ENCODE data around the gene RNU2-63P.
A peak's percentile ranks its signal among the peaks of the same experiment; 100 is the strongest.
"Not testable (repeated sequence)": the region's sequence is repeated elsewhere in the genome, so short reads cannot be mapped to it uniquely, and the experiment has no call there.

Gene RNU2-63P

DNA sequence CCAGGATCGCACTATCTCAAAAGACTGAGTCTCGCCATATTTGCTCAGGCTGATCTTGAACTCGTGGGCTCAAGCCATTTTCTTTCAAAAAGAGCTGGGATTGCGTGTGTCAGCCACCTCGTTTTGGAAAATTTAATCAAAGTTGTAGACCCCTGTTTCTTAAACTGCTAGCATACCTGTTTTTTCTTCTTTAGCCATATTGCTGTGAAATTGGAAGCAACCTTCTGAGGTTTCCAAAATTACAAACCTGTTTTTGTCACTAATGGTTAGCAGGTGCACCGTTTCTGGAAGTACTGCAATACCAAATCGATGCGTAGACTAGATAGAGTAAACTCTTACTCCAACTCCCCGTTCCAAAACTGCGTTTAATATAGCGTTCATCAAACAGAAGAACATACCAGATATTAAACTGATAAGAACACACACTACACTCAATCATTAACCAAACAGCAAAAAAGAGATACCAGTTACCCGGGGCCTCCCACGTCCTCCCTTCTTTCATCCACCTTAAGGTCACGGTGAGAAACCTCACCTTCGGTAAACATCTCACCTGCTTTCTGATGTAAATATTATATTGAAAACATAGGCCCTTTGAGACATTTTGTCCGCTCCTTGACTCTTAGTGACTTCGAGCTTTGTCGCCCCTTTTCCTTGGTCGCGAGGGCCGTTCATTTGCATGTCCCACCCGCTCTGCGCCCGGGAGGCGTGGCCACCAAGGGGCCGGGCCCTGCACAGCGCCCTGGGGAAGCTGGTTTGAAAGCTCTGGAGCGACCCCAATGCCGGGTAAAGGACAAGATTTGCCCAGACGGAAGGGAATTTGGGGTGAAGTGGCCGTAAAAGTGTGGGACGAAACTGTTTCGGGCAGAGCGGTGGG is at the start of gene RNU2-63P:
RNU2-63P (minus strand) TSS at position 462 of the 874 bp plus-strand sequence.
- DNase-seq: peak; percentile 64

GRCh38 chr2:88061295-88061694 is 44.9 kb upstream of the RNU2-63P start:
- no peak for DNase-seq

DNA sequence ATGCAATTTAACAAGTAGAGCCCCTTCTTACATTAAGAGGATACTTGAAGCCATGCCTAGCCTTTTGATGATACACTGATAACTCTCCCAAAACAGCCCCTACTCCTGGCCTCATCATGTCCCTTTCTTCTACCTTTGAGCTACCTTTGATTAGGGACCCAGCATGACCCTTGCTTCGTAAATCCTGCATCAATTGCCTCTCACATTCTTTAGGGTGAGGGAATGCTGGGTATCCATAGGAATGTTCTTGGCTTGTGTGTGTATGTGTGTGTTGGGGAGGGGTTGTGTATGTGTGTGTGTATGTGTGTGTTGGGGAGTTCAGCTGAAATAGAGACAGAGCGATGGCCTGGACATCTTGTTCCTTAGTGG is 44.5 kb upstream of the RNU2-63P start:
- no peak for DNase-seq

GRCh38 chr2:88059979-88060906 is 43.9 kb upstream of the RNU2-63P start:
- no peak for DNase-seq

DNA sequence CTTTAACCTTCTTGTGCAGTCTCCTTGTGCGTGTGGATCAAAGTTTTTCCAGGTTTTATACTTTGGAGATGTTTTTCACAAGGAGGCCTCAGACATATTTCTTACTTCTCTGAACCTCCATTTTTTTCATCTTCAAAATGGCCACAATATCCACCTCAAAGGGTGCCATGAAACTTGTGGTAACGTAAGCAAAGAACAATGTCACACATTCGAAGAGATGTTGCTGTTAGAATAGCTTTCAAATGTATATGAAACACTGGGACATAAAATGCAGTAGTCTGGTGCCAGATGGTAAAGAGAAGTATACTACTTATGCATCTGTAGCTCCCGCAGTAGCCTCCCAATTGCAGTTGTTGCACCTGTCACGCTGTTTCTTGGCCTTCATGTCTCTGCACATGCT is 41.8 kb upstream of the RNU2-63P start:
- DNase-seq: no peak

DNA sequence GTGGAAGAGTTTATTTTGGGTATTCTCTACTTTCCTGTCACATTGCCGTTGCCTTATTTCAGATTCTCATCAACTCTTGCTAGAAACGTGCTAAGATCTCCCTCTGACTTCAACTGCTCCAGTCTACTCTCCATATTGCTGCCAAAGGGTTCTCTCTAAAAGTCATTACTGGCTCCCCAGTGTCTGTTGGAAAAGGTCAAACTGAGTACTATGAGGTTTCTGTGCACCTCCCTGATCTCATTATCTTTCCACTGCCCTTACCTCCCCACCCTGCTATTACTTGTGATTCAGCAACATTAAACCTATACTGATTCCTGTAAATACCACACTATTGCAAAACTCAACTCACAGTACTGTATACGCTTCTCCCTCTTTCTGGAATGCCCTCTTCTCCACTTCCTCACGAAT is 41.1 kb upstream of the RNU2-63P start:
- no peak for DNase-seq

DNA sequence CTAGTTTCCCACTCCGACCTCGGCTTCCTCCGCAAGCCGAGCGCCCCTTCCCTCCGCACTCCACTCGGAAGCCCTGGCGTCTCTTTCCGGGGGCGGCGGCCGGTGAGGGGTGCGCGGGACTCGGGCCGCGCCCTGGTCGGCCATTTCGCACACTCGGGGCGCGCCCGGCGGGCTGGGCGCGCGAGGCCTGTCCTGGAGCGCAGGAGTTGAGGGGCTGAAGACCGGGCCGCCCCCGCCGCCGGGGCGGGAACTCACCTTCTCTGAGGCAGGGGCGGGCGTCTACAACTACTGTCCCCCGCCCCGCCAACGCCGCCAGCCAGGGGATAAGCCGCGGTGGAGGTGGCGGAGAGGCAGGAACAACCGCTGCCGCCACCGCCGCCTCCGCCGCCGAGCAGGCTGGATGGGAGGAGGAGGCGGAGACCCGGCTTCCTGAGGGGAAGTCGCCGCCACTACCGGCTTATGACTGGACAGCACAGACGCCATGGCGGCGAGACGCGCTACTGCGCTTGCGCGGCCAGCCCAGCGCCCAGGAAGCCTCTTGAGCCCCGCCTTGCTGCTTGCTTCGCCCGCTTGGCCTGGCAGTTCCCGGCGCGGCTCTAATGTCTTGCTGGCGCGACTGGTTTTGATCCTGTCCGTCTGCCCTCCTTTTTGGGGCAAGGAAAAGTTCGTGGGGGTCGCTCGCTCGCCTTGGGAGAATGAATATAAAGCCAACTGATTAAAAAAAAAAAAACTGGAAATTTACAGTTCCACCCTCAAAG is 39.2 kb upstream of the RNU2-63P start, which contains the start of gene KRCC1:
KRCC1 (minus strand) TSS at position 413 of the 758 bp plus-strand sequence. CDS start 27,220 bp downstream, outside the sequence.
- peak; percentile 52 for DNase-seq

- DNase-seq: no peak
Measured at GRCh38 chr2:88054782-88055370, 38.5 kb upstream of the RNU2-63P start.

- DNase-seq: no peak
Measured at GRCh38 chr2:88053934-88054781, 37.8 kb upstream of the RNU2-63P start.

DNA sequence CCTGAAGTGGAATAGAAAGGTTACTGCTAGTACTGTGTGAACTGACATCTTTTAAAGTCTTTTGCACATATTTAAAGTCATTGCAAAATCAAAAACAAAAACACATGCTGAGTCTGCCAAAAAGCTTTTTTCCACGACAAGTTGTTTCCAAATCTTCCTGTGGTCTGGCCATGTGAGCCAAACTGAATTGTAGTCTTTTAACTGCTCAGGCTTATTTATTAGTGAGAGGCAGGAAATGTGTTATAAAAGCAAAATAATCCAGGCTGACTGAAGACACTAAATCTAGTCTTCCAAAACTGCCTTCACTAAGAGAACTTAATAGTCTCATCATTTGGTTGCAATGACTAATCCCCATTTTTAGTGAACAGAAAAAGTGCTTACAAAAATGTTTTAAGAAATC is 36.9 kb upstream of the RNU2-63P start:
- no peak for DNase-seq

DNA sequence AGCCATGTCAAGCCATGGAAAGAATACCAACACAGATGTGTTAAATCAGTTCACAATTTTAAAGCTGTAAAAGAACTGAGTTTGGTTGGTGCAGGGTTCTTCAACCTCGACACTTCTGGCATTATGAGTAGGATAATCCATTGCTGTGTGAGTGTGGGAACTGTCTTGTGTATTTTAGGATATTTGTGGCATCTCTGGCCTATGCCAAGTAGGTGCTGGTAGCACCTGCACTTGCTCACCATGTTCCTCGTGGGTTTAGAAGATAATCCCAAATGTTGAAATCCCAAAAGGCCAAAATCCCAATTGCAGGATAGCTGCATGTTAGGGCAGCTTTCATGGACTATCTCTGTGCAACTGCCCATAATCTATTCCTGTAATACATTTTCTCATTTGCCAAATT is 35.4 kb upstream of the RNU2-63P start:
- no peak for DNase-seq

- DNase-seq: no peak
Measured at GRCh38 chr2:88049622-88050021, 33.3 kb upstream of the RNU2-63P start.

DNA sequence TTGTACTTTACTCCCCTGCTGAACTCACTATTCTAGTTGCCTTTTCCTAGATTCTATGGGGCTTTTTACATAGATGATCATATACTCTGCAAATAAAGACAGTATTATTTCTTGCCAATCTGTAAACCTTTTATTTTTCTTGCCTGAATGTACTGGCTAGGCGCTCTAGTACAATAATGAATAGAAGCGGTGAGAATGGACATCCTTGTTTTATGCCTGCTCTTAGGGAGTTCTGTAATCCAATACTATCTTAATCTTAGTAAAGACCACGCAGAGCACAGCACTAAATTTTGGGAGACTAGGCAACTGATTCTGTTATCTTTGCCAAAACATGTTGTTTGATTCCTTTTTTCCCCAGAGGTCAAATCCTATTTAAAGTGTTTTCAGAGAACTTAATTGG is 32.2 kb upstream of the RNU2-63P start:
- DNase-seq: no peak

GRCh38 chr2:88045561-88045960 is 29.2 kb upstream of the RNU2-63P start:
- not testable (repeated sequence) for DNase-seq

DNA sequence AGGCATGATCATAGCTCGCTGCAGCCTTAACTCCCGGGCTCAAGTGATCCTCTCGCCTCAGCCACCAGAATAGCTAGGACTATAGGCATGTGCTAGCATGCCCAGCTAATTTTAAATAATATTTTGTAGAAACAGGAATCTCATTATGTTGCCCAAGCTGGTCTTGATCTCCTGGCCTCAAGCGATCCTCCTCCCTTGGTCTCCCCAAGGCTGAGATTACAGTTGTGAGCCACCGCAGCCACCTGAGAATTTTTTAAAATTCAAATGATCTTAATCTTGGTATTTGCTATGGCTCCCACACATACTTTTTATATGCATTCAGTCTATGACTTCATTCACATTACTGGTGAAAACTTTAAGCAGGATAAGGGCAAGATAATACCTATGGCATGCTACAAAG is 26.1 kb upstream of the RNU2-63P start:
- no peak for DNase-seq

DNA sequence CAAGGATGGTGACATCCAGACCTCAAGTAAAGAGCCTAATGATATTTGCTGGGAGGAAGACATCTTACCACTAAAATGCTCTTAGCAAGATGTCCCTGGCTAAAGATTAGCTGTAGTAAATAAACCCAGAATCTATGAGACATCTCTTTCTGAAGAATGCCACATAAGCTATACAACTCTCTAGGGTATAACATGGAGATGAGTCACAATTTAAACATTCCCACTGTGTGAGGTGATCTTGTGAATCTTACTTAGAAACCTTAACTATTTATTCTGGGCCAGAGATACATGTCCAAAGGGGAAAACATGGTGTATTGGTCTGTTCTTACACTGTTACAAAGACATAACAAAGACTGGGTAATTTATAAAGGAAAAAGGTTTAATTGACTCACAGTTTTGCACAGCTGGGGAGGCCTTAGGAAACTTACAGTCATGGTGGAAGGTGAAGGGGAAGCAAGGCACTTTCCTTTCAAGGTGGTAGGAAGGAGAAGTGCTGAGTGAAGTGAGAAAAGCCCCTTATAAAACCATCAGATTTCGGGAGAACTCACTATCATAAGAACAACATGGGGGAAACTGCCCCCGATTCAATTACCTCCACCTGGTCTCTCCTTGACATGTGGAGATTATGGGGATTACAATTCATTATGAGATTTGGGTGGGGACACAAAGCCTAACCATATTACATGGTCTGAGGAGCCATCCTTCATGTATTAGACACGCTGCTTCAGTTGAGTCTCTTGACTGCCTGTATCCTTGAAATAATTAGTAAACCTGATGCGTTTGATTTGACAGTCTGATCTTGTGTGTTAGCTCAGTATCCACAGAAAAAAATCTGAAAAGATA is 22.1 kb upstream of the RNU2-63P start:
- no peak for DNase-seq

DNA sequence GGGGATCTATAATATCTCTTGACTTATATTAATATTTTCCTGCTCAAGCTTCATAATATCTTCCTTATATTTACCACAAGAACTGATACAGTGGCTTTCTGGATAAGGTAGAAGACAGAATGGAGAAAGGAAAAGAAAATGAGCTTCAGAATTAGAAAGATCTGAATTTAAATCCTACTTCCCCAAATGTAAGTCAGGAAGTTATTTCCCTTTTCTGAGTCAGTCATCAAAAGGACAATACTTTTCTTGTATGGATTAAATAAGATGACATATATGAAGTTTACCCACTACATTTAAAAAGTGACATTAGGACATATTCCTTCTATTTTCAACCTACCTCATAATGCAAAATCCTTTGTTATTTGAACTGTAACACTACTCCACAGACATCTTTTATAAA is 20.3 kb upstream of the RNU2-63P start:
- DNase-seq: no peak

DNA sequence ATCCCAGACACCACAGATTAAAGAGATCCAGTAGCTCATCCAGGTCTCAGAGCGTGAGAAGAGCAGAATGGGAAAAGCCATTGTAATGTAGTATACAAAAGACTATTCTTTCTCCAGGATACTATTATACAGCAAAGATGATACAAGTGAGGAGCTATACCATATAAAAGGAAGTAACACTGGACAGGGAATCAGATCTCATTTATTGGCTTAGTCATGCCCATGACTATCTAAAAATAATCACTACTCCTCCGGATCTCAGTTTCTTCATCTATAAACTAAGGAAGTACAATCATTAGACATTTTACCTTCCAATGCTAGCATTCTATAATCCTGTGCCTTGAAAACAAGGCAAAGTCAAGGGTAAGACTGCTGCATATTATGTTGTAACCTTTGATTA is 19.8 kb upstream of the RNU2-63P start:
- no peak for DNase-seq

DNA sequence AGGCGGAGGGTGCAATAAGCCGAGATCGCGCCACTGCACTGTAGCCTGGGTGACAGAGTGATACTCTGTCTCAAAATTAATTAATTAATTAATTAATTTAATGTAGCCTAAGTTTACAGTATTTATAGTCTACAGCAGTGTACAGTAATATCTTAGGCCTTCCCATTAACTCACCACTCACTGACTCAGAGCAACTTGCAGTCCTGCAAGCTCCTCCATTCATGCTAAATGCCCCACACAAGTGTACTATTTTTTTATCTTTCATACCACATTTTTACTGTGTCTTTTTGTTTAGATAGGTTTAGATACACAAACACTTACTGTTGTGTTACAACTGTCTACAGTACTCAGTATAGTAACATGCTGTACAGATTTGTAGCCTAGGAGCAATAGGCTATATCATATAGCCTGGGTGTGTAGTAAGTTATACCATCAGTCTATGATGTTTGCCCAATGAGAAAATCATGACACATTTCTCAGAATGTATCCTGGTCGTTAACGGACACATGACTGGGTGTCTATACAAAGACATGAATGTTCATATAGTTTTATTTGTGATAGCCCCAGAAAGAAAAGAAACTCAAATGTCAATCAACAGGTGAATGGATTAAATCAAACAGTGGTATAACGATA is 15.8 kb upstream of the RNU2-63P start:
- DNase-seq: no peak

DNA sequence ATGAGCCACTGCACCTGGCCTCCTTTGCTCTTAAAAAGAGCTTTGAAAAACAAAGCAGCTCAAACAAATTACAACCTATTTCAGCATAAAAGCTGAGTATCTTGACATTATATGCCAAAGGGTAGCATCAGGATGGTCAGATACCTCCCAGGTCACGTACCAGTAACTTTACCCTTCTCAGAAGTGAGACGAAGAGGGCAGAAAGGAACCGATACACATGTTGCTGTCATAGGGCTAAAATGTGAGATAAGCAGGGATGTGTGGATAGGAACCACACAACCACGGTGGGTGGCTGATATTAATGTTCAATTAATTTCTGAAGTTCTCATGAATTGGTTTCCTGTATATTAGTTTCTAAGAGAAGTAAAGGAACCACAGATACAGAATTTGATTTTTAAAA is 12.6 kb upstream of the RNU2-63P start:
- DNase-seq: no peak

All from NCI-H524 treated with DMSO at 0.1 percent for 48 hours (cell line).